HG03469 (cell line): ENCODE measurements around the gene KCNH6.

Experiments
- ATAC-seq: cut with Tn5 transposase; IDR thresholded peaks from one replicate; pipeline ENCODE4 v1.9.1; 2021; ENCODE audit warnings: mild to moderate bottlenecking, moderate library complexity, moderate number of reproducible peaks; ENCODE audit not compliant: unreplicated experiment

KCNH6 gene

DNA sequence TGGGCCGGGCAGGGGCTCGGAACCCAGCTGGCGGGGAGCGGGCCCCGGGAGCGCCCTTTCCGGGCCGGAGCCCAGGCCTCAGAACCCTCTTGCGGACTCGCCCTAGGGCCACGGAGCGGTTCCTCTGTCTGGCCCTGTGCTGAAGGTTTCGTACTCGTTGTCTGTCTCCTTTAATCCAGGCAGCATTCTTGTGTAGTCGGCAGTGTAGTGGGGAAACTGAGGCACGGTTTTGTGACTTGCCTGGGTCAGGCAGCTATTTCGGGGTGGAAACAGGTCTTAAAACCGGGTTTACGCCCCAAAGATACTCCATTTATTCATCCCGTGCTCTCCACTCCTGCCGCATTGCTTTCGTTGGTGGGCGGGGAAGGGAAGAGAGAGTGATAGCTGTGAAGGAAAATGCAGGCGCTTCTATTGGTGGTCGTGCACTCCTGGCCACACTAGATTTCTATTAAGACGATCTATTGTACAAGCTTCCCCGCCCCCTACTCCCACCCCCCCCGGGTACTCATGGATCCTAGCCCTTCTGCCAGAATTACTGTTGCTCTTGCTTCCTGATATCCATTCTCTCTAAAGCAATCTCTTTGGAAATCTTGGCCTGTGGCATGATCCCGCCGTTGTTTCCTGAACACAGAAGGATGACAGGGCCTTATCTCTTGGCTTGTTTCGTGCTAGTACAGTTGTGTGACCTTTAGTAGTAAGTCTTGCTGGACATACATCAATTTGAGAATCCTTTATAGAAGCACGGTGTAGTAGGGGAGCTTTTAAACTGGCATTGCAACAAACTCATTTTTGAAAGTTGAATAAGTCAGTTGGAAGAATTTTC, 27.9 kb downstream of the KCNH6 start:
- ATAC-seq = no peak

DNA sequence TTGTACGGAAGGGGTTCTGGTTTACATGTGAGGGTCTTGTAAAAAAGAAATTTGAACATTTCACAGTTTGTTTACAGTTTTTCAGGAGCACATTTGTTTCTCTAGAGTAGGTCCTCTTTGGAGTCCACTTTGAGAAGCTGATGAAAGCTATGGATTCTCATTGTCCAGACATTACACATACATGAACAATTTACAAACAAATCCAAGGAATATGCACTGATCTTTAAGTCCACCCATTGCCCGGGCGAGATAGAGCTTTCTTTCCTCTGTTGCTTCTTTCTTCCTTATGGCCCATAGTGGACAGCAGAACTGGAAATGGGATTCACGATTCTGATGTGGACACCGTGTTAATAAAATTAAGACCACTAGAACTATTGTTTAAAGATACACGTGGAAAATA, 29.1 kb downstream of the KCNH6 start:
- ATAC-seq = no peak

DNA sequence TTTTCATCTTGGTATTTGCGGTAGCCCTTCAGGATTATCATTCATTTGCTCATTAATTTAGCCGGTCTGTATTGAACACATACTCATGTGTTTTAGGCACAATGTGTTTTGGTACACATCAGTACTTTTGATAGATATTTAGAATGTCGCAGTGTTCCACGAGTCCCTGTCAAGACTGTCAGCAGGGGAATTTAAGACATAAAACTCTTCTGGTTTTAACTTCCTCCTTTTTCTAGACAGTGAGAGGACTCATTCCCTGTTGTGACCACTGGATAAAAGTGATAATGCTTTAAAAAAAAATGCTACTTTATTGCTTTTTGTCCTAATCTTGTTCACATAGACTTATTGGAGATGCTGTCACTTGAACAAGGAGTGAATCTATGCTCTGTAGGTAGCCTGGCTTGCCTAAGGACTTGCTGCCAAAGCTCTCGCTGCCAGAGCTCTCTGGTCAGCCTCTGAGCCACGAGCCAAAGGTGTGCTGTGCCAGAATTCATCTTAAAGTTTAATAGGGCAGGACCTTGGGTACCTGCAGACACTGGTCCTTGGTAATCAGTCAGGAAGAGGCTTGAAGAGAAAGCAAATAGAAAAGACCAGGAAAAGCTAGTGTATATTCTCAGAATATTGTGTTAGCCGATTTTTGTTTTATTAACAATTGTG, 32.5 kb downstream of the KCNH6 start:
- ATAC-seq = no peak

DNA sequence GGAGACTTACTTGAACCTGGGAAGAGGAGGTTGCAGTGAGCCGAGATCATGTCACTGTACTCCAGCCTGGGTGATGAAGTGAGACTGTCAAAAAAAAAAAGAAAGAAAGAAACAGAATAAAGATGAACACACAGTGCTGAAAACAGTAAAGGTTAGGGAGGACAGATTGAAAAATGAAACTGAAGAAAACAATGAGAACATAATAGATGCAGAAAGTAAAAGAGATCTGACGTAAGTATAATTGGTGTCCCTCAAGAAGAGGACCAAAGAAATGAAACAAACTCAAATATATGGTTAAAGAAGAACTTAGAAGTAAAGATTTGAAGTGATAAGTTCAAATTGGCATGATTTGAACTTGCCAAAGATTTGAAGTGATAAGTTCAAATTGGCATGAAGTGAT, 34.3 kb downstream of the KCNH6 start:
- ATAC-seq = no peak

DNA sequence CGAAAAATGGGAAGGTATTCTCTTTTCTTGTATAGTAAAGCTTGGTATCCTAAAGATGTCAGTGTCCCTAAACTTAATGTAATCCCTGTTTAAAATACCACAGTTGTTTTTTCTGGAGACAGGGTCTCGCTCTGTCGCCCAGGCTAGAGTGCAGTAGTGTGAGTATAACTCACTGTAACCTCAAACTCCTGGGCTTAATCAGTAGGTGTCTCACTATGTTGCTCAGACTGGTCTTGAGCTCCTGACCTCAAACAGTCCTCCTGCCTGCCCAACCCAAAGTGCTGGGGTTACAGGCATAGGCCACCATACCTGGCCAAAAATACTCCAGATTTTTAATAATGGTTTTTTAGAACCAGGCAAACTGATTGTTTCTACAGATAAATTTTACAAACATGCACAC, 35.3 kb downstream of the KCNH6 start:
- ATAC-seq = no peak

DNA sequence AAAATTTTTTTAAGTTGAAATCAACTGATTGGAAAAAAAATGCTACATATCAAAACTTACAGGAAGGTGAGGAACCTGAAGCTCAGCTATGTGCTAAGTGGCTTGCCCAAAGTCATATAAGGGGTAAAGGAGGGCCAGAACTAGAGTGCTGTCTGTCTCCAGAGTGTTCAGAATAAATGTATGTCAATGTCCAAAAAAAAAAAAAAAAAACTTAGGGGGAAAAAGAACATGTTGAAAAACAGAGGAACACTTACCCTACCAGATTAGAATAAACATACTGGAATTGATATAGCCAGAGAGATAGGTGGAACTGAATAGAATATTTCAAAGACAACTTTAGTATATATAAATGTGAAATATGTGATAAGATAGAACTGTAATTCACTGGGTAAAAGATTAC, 38.7 kb downstream of the KCNH6 start:
- no peak for ATAC-seq

DNA sequence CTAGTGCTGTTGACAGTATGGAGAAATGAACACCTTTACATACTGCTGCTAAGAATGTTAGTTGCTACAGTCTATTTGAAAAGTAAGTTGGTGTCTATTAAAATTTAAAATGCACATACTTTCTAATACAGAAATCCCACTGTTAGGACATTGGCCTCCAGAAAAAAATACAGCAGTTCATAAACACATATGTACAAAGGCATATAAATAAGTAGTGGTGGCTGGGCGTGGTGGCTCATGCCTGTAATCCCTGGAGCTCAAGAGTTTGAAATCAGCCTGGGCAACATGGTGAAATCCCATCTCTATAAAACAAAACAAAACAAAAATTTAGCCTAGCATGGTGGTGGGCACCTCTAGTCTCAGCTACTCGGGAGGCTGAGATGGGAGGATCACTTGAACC, 40.2 kb downstream of the KCNH6 start:
- ATAC-seq = no peak

DNA sequence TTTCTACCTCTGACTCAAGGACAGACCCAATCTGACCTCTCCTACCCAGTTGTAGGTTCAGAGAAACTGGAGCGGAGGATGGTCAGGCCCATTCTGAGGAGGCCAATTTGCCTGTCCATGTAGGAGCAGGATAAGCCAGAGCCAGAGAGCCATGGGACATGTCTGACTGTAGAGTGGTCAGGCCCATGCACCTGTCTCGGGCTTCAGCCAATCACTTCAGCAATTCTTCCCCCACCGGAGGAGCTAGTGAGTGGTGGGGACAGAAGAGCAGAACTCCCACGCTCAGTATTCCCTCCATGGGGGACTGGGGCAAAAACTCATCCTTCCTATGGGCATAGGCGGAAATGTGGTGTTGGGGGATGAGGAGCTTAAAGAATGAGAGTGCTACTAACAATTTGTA, 41.4 kb downstream of the KCNH6 start:
- ATAC-seq = no peak

DNA sequence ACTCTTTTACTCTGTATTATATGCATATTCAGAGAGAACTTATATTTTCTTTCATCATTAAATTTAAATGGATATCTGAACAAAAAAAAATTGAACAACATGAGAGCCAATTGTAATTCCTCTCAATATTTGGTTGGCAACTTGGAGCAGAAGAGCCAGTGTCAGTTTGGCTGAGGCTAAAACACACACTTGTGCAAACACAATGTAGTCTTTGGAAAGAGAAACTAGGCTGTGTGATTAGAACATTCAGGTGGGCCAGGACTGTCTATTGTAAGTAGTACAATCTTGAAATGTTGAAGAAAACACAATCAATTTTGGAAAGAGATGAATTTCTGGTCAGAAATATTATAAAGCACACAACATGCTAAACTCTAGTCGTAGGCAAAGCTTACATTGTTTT, 44.1 kb downstream of the KCNH6 start:
- no peak for ATAC-seq

DNA sequence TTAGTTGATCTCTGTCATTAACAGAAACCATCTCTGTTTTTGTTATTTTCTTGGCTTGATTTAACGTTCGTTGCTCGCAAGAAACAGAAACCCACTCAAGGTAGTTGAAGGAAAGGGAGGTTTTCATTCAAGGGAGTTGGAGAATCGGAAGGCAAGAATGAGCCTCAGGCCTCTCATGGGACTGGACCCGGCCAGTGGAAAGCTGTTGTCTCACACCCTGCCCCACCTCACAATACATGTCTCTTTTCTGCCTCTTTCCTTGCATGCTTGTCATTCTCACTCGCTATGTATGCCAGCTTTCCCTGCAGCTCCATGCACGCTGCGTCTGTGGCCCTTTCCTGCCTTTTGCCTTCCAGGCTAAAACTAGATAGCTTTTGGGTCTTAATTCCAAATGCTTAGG, 45.4 kb downstream of the KCNH6 start:
- ATAC-seq = no peak

DNA sequence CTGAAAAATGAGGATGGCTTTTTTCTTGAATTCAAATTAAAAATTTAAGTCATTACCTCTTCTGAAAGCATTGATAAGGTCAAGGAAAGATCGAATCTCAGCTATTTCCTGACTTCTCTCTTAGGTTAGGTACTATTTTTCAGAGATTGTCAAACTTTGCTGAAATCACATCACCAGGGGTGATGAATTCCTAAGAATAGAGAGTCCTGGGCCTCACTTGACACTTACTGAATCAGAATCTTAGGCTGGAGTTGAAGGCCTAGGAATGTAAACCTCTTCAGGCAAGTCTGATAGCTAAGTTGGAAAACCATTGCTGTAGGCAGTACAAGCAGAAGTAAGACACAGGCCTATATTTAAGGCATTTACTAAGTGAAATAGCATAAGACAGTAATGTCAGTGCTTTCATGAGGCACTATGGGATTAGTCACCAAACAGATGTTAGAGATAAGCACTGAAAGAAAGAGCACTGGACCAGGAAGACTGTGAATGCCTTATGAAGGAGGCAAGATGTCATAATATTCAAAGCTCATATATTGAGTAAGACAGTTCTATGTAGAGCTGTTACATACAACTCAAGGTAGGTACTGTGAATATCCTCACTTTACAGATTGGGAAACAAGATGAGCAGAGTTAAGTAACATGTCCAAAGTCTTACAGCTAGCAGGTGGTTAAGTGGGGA, 48.6 kb downstream of the KCNH6 start:
- ATAC-seq = no peak

DNA sequence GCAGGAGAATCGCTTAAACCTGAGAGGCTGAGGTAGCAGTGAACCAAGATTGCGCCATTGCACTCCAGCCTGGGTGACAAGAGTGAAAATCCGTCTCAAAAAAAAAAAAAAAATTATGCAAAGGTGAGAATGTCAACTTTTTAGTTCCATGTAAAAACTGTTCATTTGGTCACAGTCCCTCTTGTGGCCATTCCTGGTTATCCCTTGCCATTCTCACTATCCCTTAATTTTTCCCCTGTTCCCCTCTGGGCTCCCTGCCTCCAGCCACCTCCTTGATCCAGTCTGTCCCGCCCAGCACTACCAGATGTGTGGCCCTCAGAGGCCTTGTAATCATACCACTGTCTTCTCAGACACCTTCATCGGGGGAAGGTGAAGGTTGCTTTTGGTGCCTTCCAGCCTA, 50.5 kb downstream of the KCNH6 start:
- no peak for ATAC-seq

DNA sequence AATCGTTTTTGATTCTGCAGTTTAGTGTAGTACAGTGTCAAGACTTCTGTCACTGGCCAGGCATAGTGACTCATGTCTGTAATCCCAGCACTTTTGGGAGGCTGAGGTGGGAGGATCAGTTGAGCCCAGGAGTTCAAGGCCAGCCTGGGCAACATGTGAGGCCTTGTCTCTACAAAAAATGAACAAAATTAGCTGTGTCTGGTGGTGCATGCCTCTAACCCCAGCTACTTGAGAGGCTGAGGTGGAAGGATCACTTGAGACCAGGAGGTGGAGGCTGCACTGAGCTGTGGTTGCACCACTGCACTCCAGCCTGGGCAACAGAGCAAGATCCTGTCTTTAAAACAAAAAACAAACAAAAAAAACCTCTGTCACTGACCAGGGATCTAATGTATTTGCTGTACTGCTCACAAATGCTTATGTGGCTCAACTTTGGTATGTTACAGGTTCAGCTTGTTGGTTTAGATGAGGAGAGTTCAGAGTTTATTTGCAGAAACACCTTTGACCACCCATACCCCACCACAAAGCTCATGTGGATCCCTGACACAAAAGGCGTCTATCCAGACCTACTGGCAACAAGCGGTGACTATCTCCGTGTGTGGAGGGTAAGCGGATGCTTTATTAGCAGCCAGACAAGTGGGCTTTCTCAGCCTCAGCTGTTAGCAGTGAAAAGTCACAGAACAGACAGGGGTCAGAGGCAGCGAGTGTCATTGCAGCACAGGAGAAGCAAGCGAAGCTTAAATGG, 55.0 kb downstream of the KCNH6 start:
- no peak for ATAC-seq

DNA sequence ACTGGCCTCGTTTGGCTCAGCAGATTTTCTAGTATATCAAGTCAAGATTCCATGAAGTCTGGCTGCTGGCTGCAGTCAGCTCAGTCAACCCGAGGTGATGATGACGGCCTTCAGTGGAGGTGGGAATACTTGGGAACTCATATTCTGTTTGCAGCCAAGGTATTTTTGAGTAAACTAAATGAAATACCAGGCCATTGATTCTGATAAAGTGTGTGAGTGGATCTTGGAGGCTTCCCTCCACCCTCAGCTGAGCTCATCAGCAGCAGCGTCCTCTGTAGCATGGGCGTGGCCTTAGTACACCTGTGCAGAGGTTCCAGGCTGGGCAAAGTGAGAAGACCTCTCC, 55.6 kb downstream of the KCNH6 start:
- ATAC-seq = no peak

DNA sequence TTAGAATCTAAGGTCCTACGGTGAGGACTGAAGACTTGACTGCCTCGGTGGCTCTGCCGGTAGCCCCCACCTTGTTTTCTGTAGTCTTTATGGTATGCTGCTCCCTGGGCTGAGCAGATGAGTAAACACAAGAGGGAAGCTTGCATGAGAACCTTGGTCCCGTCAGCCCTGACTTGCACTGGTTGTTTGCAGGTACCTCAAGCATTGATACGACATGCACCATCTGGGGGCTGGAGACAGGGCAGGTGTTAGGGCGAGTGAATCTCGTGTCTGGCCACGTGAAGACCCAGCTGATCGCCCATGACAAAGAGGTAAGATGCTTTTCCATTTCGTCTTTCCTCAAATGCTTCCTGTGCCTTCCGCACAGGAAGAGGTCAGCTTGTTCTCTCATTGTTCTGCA, 56.5 kb downstream of the KCNH6 start:
- ATAC-seq = no peak

DNA sequence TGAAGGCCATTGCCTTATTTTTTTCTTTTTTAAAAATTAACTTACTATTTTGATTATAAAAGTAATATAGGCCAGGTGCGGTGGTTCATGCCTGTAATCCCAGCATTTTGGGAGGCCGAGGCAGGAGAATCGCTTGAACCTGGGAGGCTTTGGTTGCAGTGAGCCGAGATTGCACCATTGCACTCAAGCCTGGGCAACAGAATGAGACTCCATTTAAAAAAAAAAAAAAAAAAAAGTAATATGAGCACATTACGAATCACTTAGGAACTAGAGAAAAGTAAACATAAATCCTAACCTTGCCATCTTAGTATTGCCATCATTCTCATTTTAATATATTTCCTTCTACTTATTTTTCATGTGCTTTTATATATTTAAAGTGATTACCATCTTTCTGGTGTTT, 64.6 kb downstream of the KCNH6 start:
- no peak for ATAC-seq

DNA sequence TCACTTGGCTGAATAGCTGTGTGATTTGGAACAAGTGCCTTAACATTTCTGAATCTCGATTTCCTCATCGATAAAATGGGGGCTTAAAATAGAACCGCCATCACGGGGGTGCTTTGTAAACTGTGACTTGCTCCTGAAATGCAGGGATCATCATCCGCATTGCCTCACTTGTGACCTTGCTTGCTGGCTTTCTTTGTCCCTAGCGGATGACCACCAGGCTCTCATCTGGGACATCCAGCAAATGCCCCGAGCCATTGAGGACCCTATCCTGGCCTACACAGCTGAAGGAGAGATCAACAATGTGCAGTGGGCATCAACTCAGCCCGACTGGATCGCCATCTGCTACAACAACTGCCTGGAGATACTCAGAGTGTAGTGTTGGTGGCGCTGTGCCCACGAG, 65.6 kb downstream of the KCNH6 start:
- ATAC-seq = no peak

DNA sequence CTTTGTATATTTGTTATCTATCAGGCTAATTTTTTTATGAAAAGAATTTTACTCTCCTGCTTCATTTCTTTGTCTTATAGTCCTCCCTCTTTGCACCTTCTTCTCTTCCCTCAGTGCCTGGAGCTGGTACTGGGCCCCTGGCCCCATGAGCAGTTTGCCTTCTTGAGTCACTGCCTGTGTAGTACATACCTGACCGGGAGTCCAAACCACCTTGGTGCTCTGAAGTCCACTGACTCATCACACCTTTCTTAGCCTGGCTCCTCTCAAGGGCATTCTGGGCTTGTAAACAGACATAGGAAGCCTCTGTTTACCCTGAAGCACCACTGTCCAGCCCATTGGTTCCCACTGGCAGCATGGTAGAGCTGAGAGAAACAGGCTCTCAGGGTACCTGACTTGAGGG, 66.5 kb downstream of the KCNH6 start:
- no peak for ATAC-seq

DNA sequence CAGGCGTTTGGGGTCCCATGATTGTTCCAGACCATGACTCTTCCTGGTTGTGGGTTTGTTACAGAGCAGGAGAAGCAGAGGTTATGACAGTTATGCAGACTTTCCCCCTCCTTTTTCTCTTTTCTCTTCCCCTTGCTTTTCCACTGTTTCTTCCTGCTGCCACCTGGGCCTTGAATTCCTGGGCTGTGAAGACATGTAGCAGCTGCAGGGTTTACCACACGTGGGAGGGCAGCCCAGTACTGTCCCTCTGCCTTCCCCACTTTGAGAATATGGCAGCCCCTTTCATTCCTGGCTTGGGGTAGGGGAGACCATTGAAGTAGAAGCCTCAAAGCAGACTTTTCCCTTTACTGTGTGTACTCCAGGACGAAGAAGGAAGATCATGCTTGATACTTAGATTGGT, 69.6 kb downstream of the KCNH6 start:
- ATAC-seq = no peak

DNA sequence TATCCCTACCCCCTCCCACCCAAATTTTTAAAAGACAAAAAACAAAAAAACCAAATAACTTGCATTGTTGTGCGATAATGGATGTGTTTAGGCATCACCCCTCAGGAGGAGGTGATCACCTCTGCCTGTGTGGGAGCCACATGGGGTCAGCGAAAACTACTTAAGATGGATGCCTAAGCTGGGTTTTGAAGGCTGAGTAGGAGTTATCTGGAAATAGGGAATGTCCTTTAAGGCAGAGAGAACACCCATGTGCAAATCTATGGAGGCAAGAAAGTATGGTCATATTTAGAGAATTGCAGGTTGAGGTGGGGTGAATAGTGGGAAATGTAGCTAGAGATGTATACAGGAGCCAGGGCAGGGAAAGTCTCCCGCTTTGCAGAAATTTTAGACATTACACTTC, 72.0 kb downstream of the KCNH6 start:
- ATAC-seq = no peak
